ENCODE results near the gene CCM2L.
A peak's percentile ranks its signal among the peaks of the same experiment; 100 is the strongest.

The CCM2L gene

DNA sequence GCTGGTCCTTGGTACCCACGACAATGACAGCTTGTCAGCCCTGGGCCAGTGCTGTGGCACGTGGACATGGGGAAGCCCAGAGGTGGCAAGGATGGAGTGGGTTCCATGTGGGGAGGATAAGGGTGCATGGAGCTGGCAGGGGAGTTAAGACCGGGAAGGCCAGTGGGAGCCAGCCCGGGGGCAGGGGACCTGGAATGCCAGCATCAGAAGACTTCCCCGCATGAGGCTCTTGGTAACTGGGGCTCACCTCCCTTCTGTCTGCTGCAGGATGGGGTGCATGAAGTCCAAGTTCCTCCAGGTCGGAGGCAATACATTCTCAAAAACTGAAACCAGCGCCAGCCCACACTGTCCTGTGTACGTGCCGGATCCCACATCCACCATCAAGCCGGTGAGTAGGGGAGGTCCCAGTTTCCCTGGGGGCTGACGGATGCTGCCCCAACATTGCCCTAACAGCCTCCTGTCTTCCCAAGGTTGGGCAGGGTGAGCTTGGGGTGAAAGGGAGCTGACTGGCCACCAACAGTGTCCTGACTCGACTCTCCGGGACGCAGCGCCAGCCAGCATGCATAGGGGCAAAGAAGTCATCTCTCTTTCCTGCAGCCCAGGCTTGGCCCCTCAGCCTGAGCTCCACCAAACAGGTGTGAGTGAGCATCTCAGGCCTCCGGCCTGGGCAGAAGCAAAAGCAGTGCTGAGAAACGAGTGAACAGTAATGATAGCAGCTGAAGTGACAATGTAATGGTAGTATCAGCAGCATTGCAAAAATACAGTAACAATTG lies 61.3 kb downstream of the CCM2L start:
- H3K23ac ChIP-seq (ENCODE audit: low read length), result no peak overlapping the region
- no peak overlapping the region for H3K14ac ChIP-seq (ENCODE audit: low read length)
- no CpG with 5 or more reads among the region's 17 CpGs for WGBS (ENCODE audit: extremely low coverage, insufficient coverage, insufficient read length)
- no peak overlapping the region for H2AFZ ChIP-seq (ENCODE audit: insufficient read depth, low read length, poor library complexity)
- H3K27me3 ChIP-seq (ENCODE audit: insufficient read depth, low read length), result no peaks in the 10 kb centered on the region
- H2BK5ac ChIP-seq (ENCODE audit: low read depth, low read length, poor library complexity), result no peak overlapping the region
- no peak for DNase-seq
- H2AK5ac ChIP-seq (ENCODE audit: low read length), result no peak overlapping the region
- H3K9ac ChIP-seq (ENCODE audit: low read length), result no peak overlapping the region
- no peak overlapping the region for H2BK12ac ChIP-seq (ENCODE audit: low read length)
- no peak overlapping the region for H2BK120ac ChIP-seq (ENCODE audit: insufficient read depth, low read length, poor library complexity)
- no peak overlapping the region for H3K18ac ChIP-seq (ENCODE audit: low read length)
- no peak overlapping the region for H4K8ac ChIP-seq (ENCODE audit: low read depth, low read length)
- H4K91ac ChIP-seq (ENCODE audit: low read depth, low read length), result no peak overlapping the region
- no peak overlapping the region for H4K12ac ChIP-seq (ENCODE audit: low read depth, low read length)
- H3K9me3 ChIP-seq (ENCODE audit: insufficient read depth, low read depth, low read length), result peaks cover 1% of the 10 kb centered on the region
- H3K4me1 ChIP-seq (ENCODE audit: control insufficient read depth in 1 of 2, insufficient read depth in 2 of 2, low read length in 2 of 2), result peaks cover 0 to 2% of the 10 kb centered on the region in 2 experiments
- no peak overlapping the region for H3K27ac ChIP-seq (ENCODE audit: low read depth, low read length)
- no peaks in the 10 kb centered on the region for H3K79me1 ChIP-seq (ENCODE audit: low read length)
- H3K36me3 ChIP-seq (ENCODE audit: control insufficient read depth in 1 of 2, insufficient read depth in 2 of 2, low read length in 2 of 2), result no peaks in the 10 kb centered on the region
- no peak overlapping the region for H3K4ac ChIP-seq (ENCODE audit: low read depth, low read length)
- H3K79me2 ChIP-seq (ENCODE audit: control insufficient read depth, insufficient read depth, low read length, poor library complexity), result no peaks in the 10 kb centered on the region
- H3K4me2 ChIP-seq (ENCODE audit: low read length), result no peak overlapping the region
- no peak overlapping the region for H3K4me3 ChIP-seq (ENCODE audit: low read depth, low read length)

DNA sequence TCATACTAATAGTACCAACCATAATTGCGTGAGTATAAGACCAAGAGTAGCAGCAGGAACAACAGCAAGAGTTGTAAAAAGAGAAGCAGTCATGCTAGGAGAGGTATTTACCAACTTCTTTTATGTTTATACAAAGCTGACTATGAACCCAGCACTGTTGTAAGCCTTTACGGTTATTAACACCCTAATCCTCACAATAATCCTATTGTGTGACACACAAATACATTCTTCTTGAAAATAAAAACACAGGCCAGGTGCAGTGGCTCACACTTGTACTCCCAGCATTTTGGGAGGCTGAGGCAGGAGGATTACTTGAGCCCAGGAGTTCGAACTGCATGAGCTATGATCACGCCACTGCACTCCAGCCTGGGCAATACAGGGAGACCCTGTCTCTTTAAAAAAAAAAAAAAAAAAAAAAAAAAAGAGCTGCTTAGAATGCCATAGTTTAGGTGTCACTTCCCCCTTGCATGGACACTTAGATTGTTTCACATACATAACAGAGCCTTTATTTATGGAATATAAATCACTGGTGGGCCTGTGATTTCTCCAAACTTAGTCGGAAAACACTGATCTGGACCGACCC lies 62.0 kb downstream of the CCM2L start:
- no peak overlapping the region for H4K8ac ChIP-seq (ENCODE audit: low read depth, low read length)
- peak in 1 of 2 donors; percentile 10 for DNase-seq
- no peak overlapping the region for H2AK5ac ChIP-seq (ENCODE audit: low read length)
- no peak overlapping the region for H3K4ac ChIP-seq (ENCODE audit: low read depth, low read length)
- no peak overlapping the region for H3K9ac ChIP-seq (ENCODE audit: low read length)
- no peaks in the 10 kb centered on the region for H3K79me2 ChIP-seq (ENCODE audit: control insufficient read depth, insufficient read depth, low read length, poor library complexity)
- WGBS (ENCODE audit: extremely low coverage, insufficient coverage, insufficient read length), result no CpG with 5 or more reads among the region's 6 CpGs
- no peaks in the 10 kb centered on the region for H3K79me1 ChIP-seq (ENCODE audit: low read length)
- H3K4me2 ChIP-seq (ENCODE audit: low read length), result no peak overlapping the region
- no peak overlapping the region for H4K91ac ChIP-seq (ENCODE audit: low read depth, low read length)
- no peak overlapping the region for H3K27ac ChIP-seq (ENCODE audit: low read depth, low read length)
- no peak overlapping the region for H3K14ac ChIP-seq (ENCODE audit: low read length)
- H3K18ac ChIP-seq (ENCODE audit: low read length), result no peak overlapping the region
- H3K27me3 ChIP-seq (ENCODE audit: insufficient read depth, low read length), result no peaks in the 10 kb centered on the region
- H2BK5ac ChIP-seq (ENCODE audit: low read depth, low read length, poor library complexity), result no peak overlapping the region
- H3K23ac ChIP-seq (ENCODE audit: low read length), result no peak overlapping the region
- H2AFZ ChIP-seq (ENCODE audit: insufficient read depth, low read length, poor library complexity), result no peak overlapping the region
- no peak overlapping the region for H2BK12ac ChIP-seq (ENCODE audit: low read length)
- no peak overlapping the region for H2BK120ac ChIP-seq (ENCODE audit: insufficient read depth, low read length, poor library complexity)
- no peak overlapping the region for H4K12ac ChIP-seq (ENCODE audit: low read depth, low read length)
- H3K9me3 ChIP-seq (ENCODE audit: insufficient read depth, low read depth, low read length), result peaks cover 1% of the 10 kb centered on the region
- H3K36me3 ChIP-seq (ENCODE audit: control insufficient read depth in 1 of 2, insufficient read depth in 2 of 2, low read length in 2 of 2), result no peaks in the 10 kb centered on the region
- H3K4me1 ChIP-seq (ENCODE audit: control insufficient read depth in 1 of 2, insufficient read depth in 2 of 2, low read length in 2 of 2), result peaks cover 0 to 2% of the 10 kb centered on the region in 2 experiments
- H3K4me3 ChIP-seq (ENCODE audit: low read depth, low read length), result no peak overlapping the region

- Histone ChIP-seq H3K36me3 (ENCODE audit: control insufficient read depth in 1 of 2, insufficient read depth in 2 of 2, low read length in 2 of 2) (no peaks in the 10 kb centered on the region), H3K79me2 (ENCODE audit: control insufficient read depth, insufficient read depth, low read length, poor library complexity) (no peaks in the 10 kb centered on the region), H3K27me3 (ENCODE audit: insufficient read depth, low read length) (no peaks in the 10 kb centered on the region), H3K4ac (ENCODE audit: low read depth, low read length) (no peak overlapping the region), H3K4me1 (ENCODE audit: control insufficient read depth in 1 of 2, insufficient read depth in 2 of 2, low read length in 2 of 2) (no peaks in the 10 kb centered on the region), H3K9me3 (ENCODE audit: insufficient read depth, low read depth, low read length) (peaks cover 1% of the 10 kb centered on the region), H3K79me1 (ENCODE audit: low read length) (no peaks in the 10 kb centered on the region), H4K8ac (ENCODE audit: low read depth, low read length) (no peak overlapping the region), H3K14ac (ENCODE audit: low read length) (no peak overlapping the region), H3K23ac (ENCODE audit: low read length) (no peak overlapping the region), H2AFZ (ENCODE audit: insufficient read depth, low read length, poor library complexity) (no peak overlapping the region), H3K4me2 (ENCODE audit: low read length) (no peak overlapping the region), H2BK12ac (ENCODE audit: low read length) (no peak overlapping the region), H2AK5ac (ENCODE audit: low read length) (no peak overlapping the region), H3K4me3 (ENCODE audit: low read depth, low read length) (no peak overlapping the region), H4K12ac (ENCODE audit: low read depth, low read length) (no peak overlapping the region), H3K9ac (ENCODE audit: low read length) (no peak overlapping the region), H3K27ac (ENCODE audit: low read depth, low read length) (no peak overlapping the region), H4K91ac (ENCODE audit: low read depth, low read length) (no peak overlapping the region), H2BK120ac (ENCODE audit: insufficient read depth, low read length, poor library complexity) (no peak overlapping the region), H3K18ac (ENCODE audit: low read length) (no peak overlapping the region), H2BK5ac (ENCODE audit: low read depth, low read length, poor library complexity) (no peak overlapping the region)
- DNase-seq, result no peak
- WGBS (ENCODE audit: extremely low coverage, insufficient coverage, insufficient read length), result no CpG with 5 or more reads among the region's 1 CpG
Observed at GRCh38 chr20:32075534-32075933, 65.3 kb downstream of the CCM2L start.

DNA sequence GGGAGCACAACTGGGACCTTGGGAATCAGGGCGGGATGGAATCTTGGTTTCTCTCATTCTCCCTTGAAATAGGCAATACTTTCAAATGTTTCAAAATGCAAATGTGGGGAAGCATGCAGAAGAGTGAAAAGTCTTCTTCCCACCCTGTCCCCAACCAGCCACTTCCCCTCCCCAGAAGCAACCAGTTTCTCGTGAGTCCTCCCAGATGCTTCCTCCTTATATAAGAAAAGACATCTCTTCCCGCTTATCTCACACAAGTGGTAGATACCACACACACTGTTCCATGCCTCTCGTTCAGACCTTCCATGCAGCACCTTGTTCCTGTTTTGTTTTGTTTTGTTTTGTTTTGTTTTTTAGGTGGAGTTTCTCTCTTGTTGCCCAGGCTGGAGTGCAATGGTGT lies 67.0 kb downstream of the CCM2L start:
- Histone ChIP-seq H2BK12ac (ENCODE audit: low read length) (no peak overlapping the region), H3K4me1 (ENCODE audit: control insufficient read depth in 1 of 2, insufficient read depth in 2 of 2, low read length in 2 of 2) (no peaks in the 10 kb centered on the region), H2BK120ac (ENCODE audit: insufficient read depth, low read length, poor library complexity) (no peak overlapping the region), H4K12ac (ENCODE audit: low read depth, low read length) (no peak overlapping the region), H3K79me2 (ENCODE audit: control insufficient read depth, insufficient read depth, low read length, poor library complexity) (no peaks in the 10 kb centered on the region), H2AK5ac (ENCODE audit: low read length) (no peak overlapping the region), H2AFZ (ENCODE audit: insufficient read depth, low read length, poor library complexity) (no peak overlapping the region), H3K9ac (ENCODE audit: low read length) (no peak overlapping the region), H3K4ac (ENCODE audit: low read depth, low read length) (no peak overlapping the region), H3K27ac (ENCODE audit: low read depth, low read length) (no peak overlapping the region), H3K4me2 (ENCODE audit: low read length) (no peak overlapping the region), H3K23ac (ENCODE audit: low read length) (no peak overlapping the region), H3K9me3 (ENCODE audit: insufficient read depth, low read depth, low read length) (peaks cover 1% of the 10 kb centered on the region), H3K4me3 (ENCODE audit: low read depth, low read length) (no peak overlapping the region), H3K14ac (ENCODE audit: low read length) (no peak overlapping the region), H3K18ac (ENCODE audit: low read length) (no peak overlapping the region), H2BK5ac (ENCODE audit: low read depth, low read length, poor library complexity) (no peak overlapping the region), H3K79me1 (ENCODE audit: low read length) (no peaks in the 10 kb centered on the region), H4K8ac (ENCODE audit: low read depth, low read length) (no peak overlapping the region), H4K91ac (ENCODE audit: low read depth, low read length) (no peak overlapping the region), H3K36me3 (ENCODE audit: control insufficient read depth in 1 of 2, insufficient read depth in 2 of 2, low read length in 2 of 2) (no peaks in the 10 kb centered on the region), H3K27me3 (ENCODE audit: insufficient read depth, low read length) (no peaks in the 10 kb centered on the region)
- no peak for DNase-seq
- no CpG with 5 or more reads among the region's 4 CpGs for WGBS (ENCODE audit: extremely low coverage, insufficient coverage, insufficient read length)
